Ovary (tissue), 9 donors: Measurements from ENCODE around the gene HECTD4. TPM values are rescaled to one million over a fixed set of nuclear protein-coding genes. Genes with fewer than 3 reads are reported as not detected.

Source experiments
- DNase-seq, 5 donors: peaks; one replicate each; pipeline ENCODE4 v3.0.0-alpha.2; 2019 to 2020
- H3K27ac ChIP-seq, 2 donors: fragments of 200-600 bp; one replicate each; pipeline versions ENCODE4 v1.5.1 to v1.8.0; 2019 to 2022
- H3K27me3 ChIP-seq: fragments of 200-600 bp; one replicate; pipeline ENCODE4 v1.8.0; 2022
- H3K36me3 ChIP-seq: fragments of 200-600 bp; sonication (generic); one replicate; pipeline ENCODE4 v1.5.1; 2019
- H3K4me1 ChIP-seq: one replicate; pipeline ENCODE4 v1.8.1; 2013; ENCODE audit warnings: mild to moderate bottlenecking, moderate library complexity; ENCODE audit not compliant: insufficient read depth
- H3K4me3 ChIP-seq: fragments of 200-600 bp; sonication (generic); one replicate; pipeline ENCODE4 v1.5.1; 2017
- H3K9me3 ChIP-seq, 2 donors: fragments of 200-600 bp in 1 of 2; sonication (generic) in 1 of 2; one replicate each; pipeline versions ENCODE4 v1.5.1 to v1.8.1; 2013 to 2019; ENCODE audit warnings: mild to moderate bottlenecking in 1 of 2, moderate library complexity in 1 of 2
- CTCF ChIP-seq, 3 donors: fragments of 450-650 bp in 2 of 3; fragments of 200-600 bp in 1 of 3; IDR thresholded peaks; one replicate each; pipeline versions ENCODE4 v1.5.1 to v1.8.0; 2016 to 2022; ENCODE audit warnings: antibody characterized with exemption in 3 of 3, mild to moderate bottlenecking in 1 of 3
- EP300 ChIP-seq: sonication (generic); formaldehyde crosslinking; IDR thresholded peaks from one replicate; pipeline ENCODE4 v1.6.1; 2017; ENCODE audit warnings: antibody characterized with exemption
- POLR2A ChIP-seq: fragments of 450-650 bp; IDR thresholded peaks from one replicate; pipeline ENCODE4 v1.6.1; 2017; ENCODE audit warnings: antibody characterized with exemption, mild to moderate bottlenecking, moderate library complexity
- WGBS, 3 donors: extraction: QIAGEN DNeasy Blood & Tissue Kit in 1 of 3; methylation state at CpG; one replicate each; pipeline versions ENCODE4 v1.1.5 to v1.1.7; 2013 to 2017; 5-methylcytosine and 5-hydroxymethylcytosine counted together
- intact Hi-C, 4 donors: fragments of 100-400 bp; cut with DNase I; formaldehyde crosslinking; loops; one replicate each; pipeline versions ENCODE4 v1.11.0 to v1.15.1; 2022 to 2023
- polyA plus RNA-seq, 2 donors: library from polyadenylated mRNA; stranded (reverse); fragments of 200-250 nt in 1 of 2; fragments of 350-450 nt in 1 of 2; fragmentation: Illumina TruSeq in 1 of 2; extraction: RNeasy Lipid Tissue Mini Kit (QIAGEN cat#74804) in 1 of 2; gene quantifications; one replicate each; pipeline ENCODE4 v1.2.3, GENCODE V29; 2013 to 2014
- total RNA-seq, 7 donors: library from RNA; depleted of rRNA in 2 of 7; stranded (reverse); fragments of >200 nt in 2 of 7; fragmentation: NEBNext Ultra II Directional in 3 of 7; extraction: Animal tissue kit (Norgen Biotek cat#: 25700) in 3 of 7; gene quantifications; one replicate each; pipeline versions ENCODE4 v1.1.0 to v1.2.4, GENCODE V29; 2016 to 2023
- donor health status: DM: no; HTN: no; CAD: no; lungs with moderate emphysema.
- donor health status: DM: no; HTN: no; CAD: no.
- donor health status: Bipolar disorder and iron deficiency.
- donor health status: DM: yes; HTN: yes; CAD: no.
- donor health status: DM: no; HTN: no; CAD: no.
- donor health status: DM: yes; HTN: yes; CAD: no.

HECTD4 gene
- total and polyA plus RNA-seq, 9 donors, result 12.3 to 47.3 (median 34.9) TPM

- H3K36me3 ChIP-seq, result no peaks in the 10 kb centered on the region
- no peak overlapping the region for H3K4me3 ChIP-seq
- DNase-seq, result no peak
- no peak overlapping the region for H3K27ac ChIP-seq
- no peaks in the 10 kb centered on the region for H3K27me3 ChIP-seq
- no peak for TF ChIP-seq EP300
- TF ChIP-seq CTCF (IDR thresholded peaks at IDR 0.05), result no peak
- TF ChIP-seq POLR2A, result no peak
- no peaks in the 10 kb centered on the region for H3K9me3 ChIP-seq
- WGBS, 3 donors, result 94 to 97% (median 95%) methylated on average over 12 of the region's 12 CpGs
- H3K4me1 ChIP-seq, result peaks cover 4% of the 10 kb centered on the region
- intact Hi-C loops, result no loop called here
Measured at GRCh38 chr12:112319395-112319794, 62.8 kb downstream of the HECTD4 start.

- H3K4me3 ChIP-seq, result no peak overlapping the region
- intact Hi-C loops, result no loop called here
- no peak for TF ChIP-seq POLR2A
- TF ChIP-seq EP300, result no peak
- no peak for TF ChIP-seq CTCF (IDR thresholded peaks at IDR 0.05)
- no peaks in the 10 kb centered on the region for H3K27me3 ChIP-seq
- no peak for DNase-seq
- no peaks in the 10 kb centered on the region for H3K36me3 ChIP-seq
- WGBS, 3 donors, result 84 to 92% (median 85%) methylated on average over 6 of the region's 6 CpGs
- H3K4me1 ChIP-seq, result peaks cover 3% of the 10 kb centered on the region
- H3K9me3 ChIP-seq, result no peaks in the 10 kb centered on the region
- H3K27ac ChIP-seq, result no peak overlapping the region
Measured at GRCh38 chr12:112317481-112317880, 64.8 kb downstream of the HECTD4 start.

GRCh38 chr12:112314981-112315380, 67.2 kb downstream of the HECTD4 start:
- WGBS, 3 donors, result 92 to 95% (median 94%) methylated on average over 7 of the region's 7 CpGs
- H3K9me3 ChIP-seq, result no peaks in the 10 kb centered on the region

GRCh38 chr12:112309797-112310196, 72.4 kb downstream of the HECTD4 start:
- TF ChIP-seq POLR2A, result no peak
- TF ChIP-seq CTCF (IDR thresholded peaks at IDR 0.05), result no peak
- TF ChIP-seq EP300, result no peak
- H3K4me3 ChIP-seq, result no peak overlapping the region
- H3K9me3 ChIP-seq, result no peaks in the 10 kb centered on the region
- intact Hi-C loops, result loop anchor here in 1 of 4 donors (5.0 kb wide), 1 partner anchor 1652 kb away; no protein-coding TSS in a partner anchor
- 71 to 85% (median 75%) methylated on average over 2 of the region's 2 CpGs for WGBS, 3 donors
- no peaks in the 10 kb centered on the region for H3K27me3 ChIP-seq
- H3K27ac ChIP-seq, result no peak overlapping the region
- DNase-seq, result no peak
- no peaks in the 10 kb centered on the region for H3K36me3 ChIP-seq
- H3K4me1 ChIP-seq, result peaks cover 5% of the 10 kb centered on the region

More at GRCh38 chr12:112314981-112315380, 67.2 kb downstream of the HECTD4 start:
- no peaks in the 10 kb centered on the region for H3K36me3 ChIP-seq
- DNase-seq, result no peak
- H3K4me3 ChIP-seq, result no peak overlapping the region
- H3K4me1 ChIP-seq, result no peaks in the 10 kb centered on the region
- intact Hi-C loops, result loop anchor here in 1 of 4 donors (5.0 kb wide), 1 partner anchor 1658 kb away; no protein-coding TSS in a partner anchor
- no peak for TF ChIP-seq EP300
- TF ChIP-seq CTCF (IDR thresholded peaks at IDR 0.05), result no peak
- TF ChIP-seq POLR2A, result no peak
- no peak overlapping the region for H3K27ac ChIP-seq
- no peaks in the 10 kb centered on the region for H3K27me3 ChIP-seq
